ENCODE data around the gene DIP2B.

- TF ChIP-seq EP300 (conservative IDR thresholded peaks at IDR 0.05; ENCODE audit: poor library complexity, severe bottlenecking) (no peak), CTCF (IDR thresholded peaks at IDR 0.05; ENCODE audit: poor library complexity, severe bottlenecking) (no peak), EZH2 (IDR thresholded peaks at IDR 0.05; ENCODE audit: borderline replicate concordance, insufficient read depth, low read length, poor library complexity, severe bottlenecking) (no peak)
These were observed 157.3 kb downstream of the DIP2B start for GRCh38 chr12:50662116-50662510.

Measured in neural cell (in vitro differentiated cells).